ENCODE data around the gene UBE2V1.

Gene UBE2V1

DNA sequence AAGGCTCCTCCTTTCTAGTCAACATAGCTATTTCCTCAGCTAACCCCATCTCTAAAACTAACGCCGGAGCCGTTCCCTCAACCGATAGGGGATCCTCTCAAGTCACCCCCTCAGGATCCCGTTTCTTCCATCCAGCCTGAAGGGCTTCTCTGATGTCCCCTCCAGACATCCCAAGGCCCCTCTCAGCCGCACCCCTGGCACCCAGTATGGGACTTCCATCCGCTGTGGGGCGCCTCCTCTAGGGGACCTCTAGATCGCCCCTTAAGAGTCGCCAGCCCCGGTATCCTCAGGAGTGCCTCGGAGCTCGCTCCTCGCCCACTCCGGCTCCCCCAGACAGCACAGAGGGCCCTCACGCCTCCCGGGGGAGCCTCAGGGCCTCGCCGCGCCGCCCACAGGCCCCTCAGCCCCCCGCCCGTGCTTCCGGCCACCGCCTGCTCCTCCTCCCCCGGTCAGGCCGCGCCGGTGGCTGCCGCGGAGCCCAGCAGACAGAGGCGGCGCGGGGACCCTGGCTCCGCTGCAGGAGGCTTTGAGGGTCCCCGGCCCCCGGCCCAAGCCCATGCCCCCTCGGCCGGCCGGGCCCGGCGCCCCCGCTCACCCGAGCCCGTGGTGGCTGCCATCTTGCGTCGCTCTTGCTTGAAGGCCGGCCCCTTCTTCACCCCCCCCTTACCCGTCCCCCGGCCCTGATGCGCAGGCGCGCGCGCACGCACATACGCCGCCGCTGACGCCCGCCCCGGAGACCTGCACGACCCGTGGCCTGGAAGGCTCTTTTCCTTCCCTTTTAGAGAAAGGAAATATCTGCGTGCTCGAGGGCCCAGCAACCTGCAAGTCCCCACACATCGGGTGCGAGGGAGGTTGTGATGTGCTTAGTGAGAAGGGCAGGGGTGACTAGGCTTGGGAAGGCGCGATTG is at the start of gene UBE2V1:
TSS of gene UBE2V1 (minus strand) at position 639 of the 908 bp plus-strand sequence. CDS start at position 617, 22 bp downstream.
- no peak for TF ChIP-seq GATA2 (IDR thresholded peaks at IDR 0.05; ENCODE audit: low read depth, low read length)
- TF ChIP-seq GATA3 (IDR thresholded peaks at IDR 0.05; ENCODE audit: low read depth, low read length): no peak

DNA sequence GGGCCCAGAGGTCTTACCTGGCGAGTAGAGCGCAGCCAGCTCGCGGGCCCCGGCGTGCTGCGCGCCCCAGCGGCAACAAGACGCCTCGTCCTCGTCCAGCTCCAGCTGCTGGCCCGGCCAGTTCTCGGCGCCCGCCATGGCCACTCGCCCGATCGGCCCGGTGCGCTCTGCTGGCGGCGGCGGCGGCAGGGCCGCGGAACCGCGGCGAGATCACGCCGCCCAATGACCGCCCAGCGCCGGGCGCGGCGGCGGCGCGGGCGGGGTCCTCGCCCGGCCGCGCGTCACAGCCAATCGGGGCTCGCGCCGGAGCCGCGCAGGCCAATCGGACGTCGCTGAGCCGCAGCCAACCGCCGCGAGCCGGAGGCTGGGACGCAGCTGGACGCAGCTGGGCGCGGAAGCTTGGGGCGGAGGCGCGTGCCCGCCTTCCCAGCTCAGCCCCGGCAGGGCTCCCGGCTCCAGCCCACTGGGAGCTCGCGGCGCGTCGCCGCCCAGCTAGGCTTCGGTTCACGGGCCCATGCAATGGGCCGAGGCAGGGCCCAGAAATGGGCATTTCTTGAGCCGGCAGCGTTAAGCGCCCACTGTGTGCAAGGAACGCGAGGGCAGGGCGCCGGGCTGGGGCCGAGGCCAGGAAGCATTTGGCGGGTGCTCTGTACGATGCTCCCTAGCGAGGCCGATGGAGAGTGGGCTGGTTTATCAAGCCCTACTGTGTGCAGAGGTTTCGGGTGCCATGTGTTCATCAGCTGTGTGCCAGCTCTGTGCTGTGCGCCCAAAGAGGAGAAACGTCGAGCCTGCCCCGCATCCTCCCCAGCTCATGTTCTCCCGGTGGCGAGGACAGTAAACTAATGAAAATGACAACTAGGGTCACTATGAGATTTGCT is 40.8 kb upstream of the UBE2V1 start, which contains the start of gene PEDS1:
TSS of gene PEDS1 (minus strand) at position 224 of the 878 bp plus-strand sequence. CDS start at position 138, 86 bp downstream.
- TF ChIP-seq GATA2 (IDR thresholded peaks at IDR 0.05; ENCODE audit: low read depth, low read length) (no peak), GATA3 (IDR thresholded peaks at IDR 0.05; ENCODE audit: low read depth, low read length) (no peak)

DNA sequence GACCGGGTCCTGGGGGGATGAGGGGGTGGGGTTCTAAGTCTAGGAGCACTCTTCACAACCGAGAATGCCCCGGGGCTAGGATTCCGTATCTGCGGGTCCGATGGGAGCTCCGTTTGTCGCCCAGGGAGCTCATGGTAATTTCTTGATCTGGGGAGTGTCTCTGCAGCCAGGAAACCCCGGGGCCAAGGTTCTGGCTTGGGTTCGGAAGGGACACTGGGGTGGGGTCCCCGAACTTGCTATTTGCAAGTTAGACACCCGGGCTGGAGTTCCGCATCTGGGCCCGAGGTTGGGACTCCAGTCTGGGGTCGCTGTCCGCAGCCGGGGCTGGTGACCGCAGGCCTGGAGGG is 40.2 kb upstream of the UBE2V1 start:
- TF ChIP-seq GATA3 (IDR thresholded peaks at IDR 0.05; ENCODE audit: low read depth, low read length) (no peak), GATA2 (IDR thresholded peaks at IDR 0.05; ENCODE audit: low read depth, low read length) (no peak)

DNA sequence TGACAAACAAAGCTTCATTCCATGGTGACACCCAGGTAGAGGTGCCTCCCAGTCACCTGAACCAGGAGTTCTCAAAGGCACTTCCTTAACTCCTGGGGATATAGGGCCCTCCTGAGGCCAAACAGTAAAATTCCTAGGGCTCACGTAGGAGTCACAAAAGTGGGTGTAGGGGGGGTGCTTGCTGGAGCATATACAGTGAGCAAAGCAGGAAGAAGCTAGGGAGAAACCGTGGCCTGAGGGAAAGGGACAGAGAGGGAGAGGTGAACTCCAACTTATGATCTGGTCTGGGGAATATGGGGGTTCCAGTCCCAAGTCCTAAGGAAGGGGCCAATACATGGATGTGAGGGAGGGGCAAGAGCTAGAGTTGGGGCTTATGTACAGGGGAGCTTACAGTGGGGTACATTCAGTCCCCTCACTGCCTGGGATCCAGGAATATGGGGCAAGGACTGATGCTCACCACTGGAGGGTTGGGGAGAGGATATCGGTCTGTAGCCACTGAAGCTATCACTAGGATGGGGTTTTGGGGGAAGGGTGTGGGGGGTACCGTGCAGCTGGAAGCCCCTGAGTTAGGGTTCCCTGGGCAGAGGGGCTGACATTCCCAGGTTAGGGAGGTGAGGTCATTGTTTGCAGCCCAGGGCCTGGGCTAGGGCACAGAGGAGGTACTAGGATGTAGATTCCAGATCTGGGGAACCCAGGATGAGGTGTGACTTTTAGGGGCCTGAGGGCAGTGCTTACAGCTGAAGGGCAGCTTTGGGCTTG is 39.6 kb upstream of the UBE2V1 start:
- TF ChIP-seq GATA3 (IDR thresholded peaks at IDR 0.05; ENCODE audit: low read depth, low read length): no peak
- no peak for TF ChIP-seq GATA2 (IDR thresholded peaks at IDR 0.05; ENCODE audit: low read depth, low read length)

DNA sequence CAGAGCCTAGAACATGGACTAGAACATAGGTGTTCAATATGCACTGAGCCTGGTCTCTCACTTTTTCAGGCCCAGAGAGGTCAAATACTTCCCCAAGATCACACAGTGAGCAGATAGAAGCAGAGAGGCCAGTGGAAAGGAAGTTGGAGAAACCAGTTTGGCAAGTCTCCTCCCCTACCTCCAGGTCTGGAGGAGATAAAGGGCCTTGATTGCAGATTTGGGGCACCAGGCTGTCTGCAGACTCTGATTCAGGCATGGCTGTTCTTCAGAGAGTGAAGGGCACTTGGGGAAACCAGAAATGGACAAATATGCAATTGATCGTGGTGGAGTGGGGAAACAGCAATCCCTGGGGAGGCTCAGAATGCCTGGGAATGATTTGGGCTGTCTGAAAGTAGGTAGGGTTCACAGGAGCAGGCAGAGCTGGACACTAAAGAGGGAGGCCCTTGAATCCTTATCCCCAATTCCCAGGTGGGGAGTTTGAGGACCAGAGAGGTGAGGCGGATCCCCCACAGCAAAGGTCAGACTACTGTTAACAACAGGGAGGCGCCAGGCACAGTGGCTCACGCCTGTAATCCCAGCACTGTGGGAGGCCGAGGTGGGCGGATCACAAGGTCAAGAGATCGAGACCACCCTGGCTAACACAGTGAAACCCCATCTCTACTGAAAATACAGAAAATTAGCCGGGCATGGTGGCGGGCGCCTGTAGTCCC is 38.2 kb upstream of the UBE2V1 start:
- TF ChIP-seq GATA2 (IDR thresholded peaks at IDR 0.05; ENCODE audit: low read depth, low read length) (no peak), GATA3 (IDR thresholded peaks at IDR 0.05; ENCODE audit: low read depth, low read length) (no peak)

DNA sequence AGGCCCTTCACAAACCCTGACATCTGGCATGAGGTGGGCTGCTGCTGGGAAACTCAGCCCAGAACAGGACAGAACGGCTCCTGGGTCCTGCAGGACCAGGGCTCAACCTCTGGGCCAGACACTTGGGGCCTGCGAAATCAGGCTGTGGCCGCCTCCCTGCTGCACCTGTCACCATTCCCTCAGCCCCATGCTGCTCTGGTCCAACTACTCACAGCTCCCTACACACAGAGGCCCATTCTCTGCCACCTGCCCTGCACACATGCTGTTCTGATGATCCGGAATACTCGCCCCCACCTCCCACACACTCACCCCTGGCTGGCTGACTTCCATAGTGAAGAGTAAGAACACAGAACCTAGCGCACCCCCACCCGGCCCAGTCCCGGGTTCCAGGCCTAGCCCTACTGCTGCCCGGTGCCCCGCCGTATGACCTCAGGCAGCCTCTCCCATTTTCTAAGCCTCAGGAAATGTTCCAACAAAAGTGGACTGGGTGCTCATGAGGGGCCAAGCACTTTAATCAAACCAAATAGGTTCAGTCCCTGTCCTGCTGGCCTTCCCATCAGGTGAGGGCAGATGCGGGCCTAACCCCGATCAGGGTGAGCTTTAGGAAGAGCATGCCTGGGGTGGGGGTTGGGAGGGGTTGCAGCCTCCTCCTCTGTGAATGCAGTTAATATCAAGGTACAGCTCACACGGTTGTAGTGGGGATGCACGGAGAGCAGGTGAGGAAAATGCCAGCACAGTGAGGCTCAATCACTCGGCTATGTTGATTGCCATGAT is 36.7 kb upstream of the UBE2V1 start:
- TF ChIP-seq GATA2 (IDR thresholded peaks at IDR 0.05; ENCODE audit: low read depth, low read length): no peak
- TF ChIP-seq GATA3 (IDR thresholded peaks at IDR 0.05; ENCODE audit: low read depth, low read length): no peak

DNA sequence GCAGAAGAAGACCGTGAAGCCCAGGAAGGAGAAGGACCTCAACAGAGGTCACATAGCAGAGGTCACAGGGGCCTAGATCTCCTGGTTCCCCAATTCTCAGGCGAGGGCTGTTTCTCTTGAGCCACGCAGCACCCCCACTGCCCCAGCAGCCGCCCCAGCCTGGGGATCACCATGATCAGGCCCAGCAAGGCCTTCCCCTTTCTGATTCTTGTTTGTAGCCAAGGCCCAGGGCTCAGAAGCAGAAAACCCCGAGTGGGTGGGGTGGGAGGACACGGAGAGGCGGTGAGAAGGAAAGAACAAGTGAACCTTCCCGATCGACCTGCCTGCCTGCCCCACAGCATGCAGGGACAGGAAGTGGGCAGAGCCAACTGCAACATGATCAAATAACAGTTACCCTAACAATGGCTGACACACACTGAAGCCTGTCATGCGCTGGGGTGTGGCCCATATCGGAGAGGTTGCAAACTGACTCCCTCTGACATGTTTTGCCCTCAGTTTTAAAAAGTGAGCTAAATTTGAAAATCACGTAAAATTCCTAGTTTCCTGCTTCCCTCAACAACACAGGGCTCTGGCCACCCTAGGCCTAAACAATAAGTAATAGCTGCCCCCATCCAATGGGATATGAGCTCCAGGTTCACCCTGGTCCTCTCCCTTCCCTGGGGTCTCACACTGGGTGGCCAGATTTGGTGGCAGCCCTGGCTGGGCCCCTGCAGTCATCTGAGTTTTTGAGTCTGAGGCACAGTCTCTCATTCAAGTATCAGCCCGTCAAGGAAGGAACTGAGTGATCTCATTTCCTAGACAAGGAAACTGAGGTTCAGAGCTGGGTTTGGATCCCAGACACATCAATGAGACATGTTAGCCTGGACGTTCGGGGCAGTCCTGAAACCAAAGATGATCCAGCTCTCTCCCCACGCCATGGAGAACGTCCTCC is 34.0 kb upstream of the UBE2V1 start:
- TF ChIP-seq GATA3 (IDR thresholded peaks at IDR 0.05; ENCODE audit: low read depth, low read length): no peak
- no peak for TF ChIP-seq GATA2 (IDR thresholded peaks at IDR 0.05; ENCODE audit: low read depth, low read length)

DNA sequence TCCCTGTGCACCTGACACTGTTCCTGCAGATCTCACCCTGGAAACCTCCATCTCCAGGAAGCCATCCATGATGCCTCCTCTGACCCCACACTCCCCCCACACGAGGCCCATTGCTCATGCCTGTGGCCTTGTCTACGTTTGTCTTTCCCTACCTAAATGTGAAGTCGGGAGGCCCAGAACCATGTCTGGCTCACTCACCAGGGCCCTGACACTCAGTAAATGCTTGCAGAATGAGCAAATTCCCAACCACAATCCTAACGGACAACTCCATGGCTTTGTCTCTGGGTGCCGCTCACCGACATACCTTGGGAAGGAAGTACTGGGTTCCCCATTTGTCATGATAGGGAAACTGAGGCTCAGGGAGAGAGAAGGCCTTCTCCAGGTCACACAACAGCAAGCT is 33.3 kb upstream of the UBE2V1 start:
- no peak for TF ChIP-seq GATA2 (IDR thresholded peaks at IDR 0.05; ENCODE audit: low read depth, low read length)
- TF ChIP-seq GATA3 (IDR thresholded peaks at IDR 0.05; ENCODE audit: low read depth, low read length): no peak

DNA sequence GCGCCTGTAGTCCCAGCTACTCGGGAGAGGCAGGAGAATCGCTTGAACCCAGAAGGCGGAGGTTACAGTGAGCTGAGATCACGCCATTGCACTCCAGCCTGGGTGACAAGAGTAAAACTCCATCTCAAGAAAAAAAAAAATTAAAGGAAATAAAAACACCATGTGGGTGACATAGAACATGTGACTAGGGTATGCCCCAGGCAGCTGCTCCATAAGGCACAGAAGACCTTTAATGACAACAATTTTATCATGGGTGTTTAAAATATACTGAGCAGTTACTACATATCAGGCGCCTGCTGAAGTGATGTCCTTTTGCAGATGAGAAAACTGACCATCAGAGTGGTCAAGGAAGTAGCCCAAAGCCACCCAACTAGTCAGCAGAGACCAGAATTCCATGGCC is 32.6 kb upstream of the UBE2V1 start:
- TF ChIP-seq GATA3 (IDR thresholded peaks at IDR 0.05; ENCODE audit: low read depth, low read length) (no peak), GATA2 (IDR thresholded peaks at IDR 0.05; ENCODE audit: low read depth, low read length) (no peak)

DNA sequence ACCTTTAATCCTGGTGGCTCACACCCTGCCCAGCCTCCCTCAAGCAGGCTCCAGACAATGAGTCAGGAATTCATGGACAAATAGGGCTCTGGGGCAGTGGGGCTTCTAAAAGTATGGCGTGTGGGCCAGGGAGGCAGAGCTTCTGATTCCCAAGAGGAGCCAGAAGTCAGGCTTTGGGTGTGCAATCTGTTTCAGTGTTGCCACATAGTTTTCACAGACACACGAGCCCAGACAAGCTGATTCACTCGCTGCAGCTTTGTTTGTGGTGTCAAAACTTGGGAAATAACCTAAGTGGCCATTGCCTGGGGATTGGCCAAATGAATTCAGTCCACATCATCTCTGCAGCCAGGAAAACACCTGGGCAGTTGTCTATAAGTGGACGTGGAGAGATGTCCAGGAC is 31.4 kb upstream of the UBE2V1 start:
- TF ChIP-seq GATA3 (IDR thresholded peaks at IDR 0.05; ENCODE audit: low read depth, low read length): no peak
- TF ChIP-seq GATA2 (IDR thresholded peaks at IDR 0.05; ENCODE audit: low read depth, low read length): no peak

DNA sequence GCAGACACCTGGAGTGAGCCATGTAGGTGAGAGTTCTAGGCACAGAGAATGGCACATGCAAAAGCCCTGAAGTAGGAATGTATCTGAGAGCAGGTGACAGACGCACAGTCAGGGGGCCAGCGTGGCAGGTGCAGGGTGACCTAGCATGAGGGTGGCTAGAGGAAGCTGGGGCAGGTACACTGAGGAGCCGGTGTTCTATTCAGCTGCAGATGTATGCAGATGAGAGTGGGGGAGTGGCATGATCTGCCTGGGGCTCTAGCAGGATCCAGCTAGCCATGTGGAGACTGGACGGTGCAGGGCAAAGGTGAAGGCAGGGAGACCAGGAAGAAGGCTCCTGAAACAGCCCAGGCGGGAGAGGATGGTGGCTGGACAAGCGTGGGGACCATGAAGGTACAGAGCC is 29.9 kb upstream of the UBE2V1 start:
- TF ChIP-seq GATA2 (IDR thresholded peaks at IDR 0.05; ENCODE audit: low read depth, low read length) (no peak), GATA3 (IDR thresholded peaks at IDR 0.05; ENCODE audit: low read depth, low read length) (no peak)

Data from SH-SY5Y (cell line).